Measurements from ENCODE around the gene EN2. TPM values are rescaled to one million over a fixed set of nuclear protein-coding genes. Genes with fewer than 3 reads are reported as not detected.
A peak's percentile ranks its signal among the peaks of the same experiment; 100 is the strongest.

Gene EN2
- polyA plus RNA-seq = not detected
- long read RNA-seq, donor 1 = 0 reads
- long read RNA-seq, donor 2 = 0 reads
- long read RNA-seq, donor 3 = 0 reads
- long read RNA-seq, donor 4 = 0 reads
- long read RNA-seq, donor 5 = 0 reads
- long read RNA-seq, donor 6 = 0 reads
- long read RNA-seq, donor 7 = 0 reads
- long read RNA-seq, donor 8 = 0 reads
- long read RNA-seq, donor 9 = 0 reads
- long read RNA-seq, donor 10 = 0 reads

DNA sequence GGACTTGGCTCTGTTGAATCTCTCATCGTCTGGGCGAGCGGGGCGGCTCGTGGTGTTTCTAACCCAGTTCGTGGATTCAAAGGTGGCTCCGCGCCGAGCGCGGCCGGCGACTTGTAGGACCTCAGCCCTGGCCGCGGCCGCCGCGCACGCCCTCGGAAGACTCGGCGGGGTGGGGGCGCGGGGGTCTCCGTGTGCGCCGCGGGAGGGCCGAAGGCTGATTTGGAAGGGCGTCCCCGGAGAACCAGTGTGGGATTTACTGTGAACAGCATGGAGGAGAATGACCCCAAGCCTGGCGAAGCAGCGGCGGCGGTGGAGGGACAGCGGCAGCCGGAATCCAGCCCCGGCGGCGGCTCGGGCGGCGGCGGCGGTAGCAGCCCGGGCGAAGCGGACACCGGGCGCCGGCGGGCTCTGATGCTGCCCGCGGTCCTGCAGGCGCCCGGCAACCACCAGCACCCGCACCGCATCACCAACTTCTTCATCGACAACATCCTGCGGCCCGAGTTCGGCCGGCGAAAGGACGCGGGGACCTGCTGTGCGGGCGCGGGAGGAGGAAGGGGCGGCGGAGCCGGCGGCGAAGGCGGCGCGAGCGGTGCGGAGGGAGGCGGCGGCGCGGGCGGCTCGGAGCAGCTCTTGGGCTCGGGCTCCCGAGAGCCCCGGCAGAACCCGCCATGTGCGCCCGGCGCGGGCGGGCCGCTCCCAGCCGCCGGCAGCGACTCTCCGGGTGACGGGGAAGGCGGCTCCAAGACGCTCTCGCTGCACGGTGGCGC lies at the start of gene EN2:
Gene EN2 (plus strand): TSS at position 19 of the 767 bp plus-strand sequence. CDS start 249 bp downstream, at position 268.
- DNase-seq = peak in 1 of 2 donors; percentile 48

DNA sequence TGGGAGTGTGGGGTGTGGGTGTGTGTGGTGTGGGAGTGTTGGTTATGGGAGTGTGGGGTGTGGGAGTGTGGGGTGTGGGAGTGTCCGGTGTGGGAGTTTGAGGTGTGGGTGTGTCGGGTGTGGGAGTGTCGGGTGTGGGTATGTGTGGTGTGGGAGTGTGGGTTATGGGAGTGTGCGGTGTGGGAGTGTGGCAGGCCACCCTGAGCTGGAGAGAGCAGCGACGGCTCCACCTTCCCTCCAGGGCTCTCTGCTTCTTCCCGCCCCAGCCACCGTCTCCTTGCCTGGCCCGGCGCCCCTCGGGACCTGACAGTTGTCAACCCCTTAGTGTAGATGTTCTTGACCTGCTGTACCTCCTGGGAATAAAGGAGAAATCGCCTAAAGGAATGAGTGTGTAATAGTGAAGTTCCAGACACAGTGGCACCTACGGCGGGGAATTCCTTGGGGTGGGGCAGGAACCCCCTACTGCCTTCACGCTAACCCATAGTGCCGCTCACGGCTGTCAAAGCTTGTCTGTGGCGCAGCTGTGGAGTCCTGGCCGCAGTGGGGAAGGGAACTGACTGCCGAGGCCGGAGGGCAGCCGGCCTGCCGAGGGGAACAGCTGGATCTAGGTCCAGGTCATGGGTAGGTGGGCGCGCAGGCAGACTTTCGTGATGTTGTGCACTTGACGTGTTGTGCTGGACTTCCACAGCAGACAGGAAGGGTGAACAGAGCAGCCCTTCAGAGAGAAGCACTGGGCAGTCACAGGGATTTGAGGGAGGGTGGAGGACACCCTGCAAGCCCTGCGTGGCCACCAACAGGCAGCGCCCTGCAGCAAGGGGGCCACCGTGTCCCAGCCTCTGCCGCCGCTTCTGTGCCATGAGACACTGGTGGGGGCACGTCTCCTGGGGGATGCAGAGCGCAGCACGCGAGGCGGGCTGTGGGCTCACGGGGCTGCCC lies 49.0 kb upstream of the EN2 start:
- FAIRE-seq = no peak
- H3K27ac ChIP-seq (ENCODE audit: low read depth in 1 of 3, low read length in 2 of 3) = no peak overlapping the region
- WGBS, 3 donors = 31 to 43% (median 40%) methylated on average over 35 to 38 of the region's 38 CpGs

More for the DNA sequence above, at the start of gene EN2:
- no peaks in the 10 kb centered on the region for H3K36me3 ChIP-seq (ENCODE audit: control insufficient read depth in 3 of 3, insufficient read depth in 2 of 3, low read depth in 1 of 3, low read length in 3 of 3)
- WGBS, 3 donors = 1 to 3% (median 2%) methylated on average over 78 to 105 of the region's 105 CpGs
- no peak for FAIRE-seq
- H3K27me3 ChIP-seq (ENCODE audit: control insufficient read depth in 3 of 3, insufficient read depth in 3 of 3, low read length in 3 of 3) = peaks cover 19 to 90% (median 79%) of the 10 kb centered on the region in 3 donors
- peak within 1 kb of the TSS; percentile 5 to 38 (median 27) for H3K4me3 ChIP-seq (ENCODE audit: low read depth in 1 of 3, low read length in 3 of 3)
- H3K4me1 ChIP-seq (ENCODE audit: control insufficient read depth in 3 of 3, insufficient read depth in 2 of 3, low read depth in 1 of 3, low read length in 2 of 3) = peaks cover 0 to 6% (median 2%) of the 10 kb centered on the region in 3 donors
- H3K9me3 ChIP-seq (ENCODE audit: control insufficient read depth in 2 of 2, insufficient read depth in 1 of 2, low read depth in 1 of 2, low read length in 1 of 2) = peaks cover 0 to 4% of the 10 kb centered on the region in 2 donors
- H3K27ac ChIP-seq (ENCODE audit: low read depth in 1 of 3, low read length in 2 of 3) = no peak within 1 kb of the TSS

DNA sequence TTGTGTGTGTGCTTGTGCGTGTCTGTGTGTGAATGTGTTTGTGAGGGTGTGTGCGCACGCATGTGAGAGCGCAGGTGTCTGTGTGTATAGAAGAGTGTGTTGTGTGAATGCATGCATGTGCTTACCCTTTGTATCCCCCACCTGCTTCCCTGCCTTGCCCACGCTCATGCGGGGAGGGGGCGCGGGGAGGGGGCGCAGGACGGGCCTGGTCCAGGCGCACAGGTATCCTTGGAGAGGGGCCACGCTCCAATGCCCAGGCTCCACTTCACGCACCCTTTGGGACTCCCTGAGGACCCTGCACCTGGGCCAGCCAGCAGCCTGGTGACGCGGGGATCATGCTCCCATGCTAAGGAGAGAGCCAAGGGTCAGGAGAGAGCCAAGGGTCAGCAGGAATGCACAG lies 47.9 kb upstream of the EN2 start:
- no peak overlapping the region for H3K4me3 ChIP-seq (ENCODE audit: low read depth in 1 of 3, low read length in 3 of 3)
- H3K4me1 ChIP-seq (ENCODE audit: control insufficient read depth in 3 of 3, insufficient read depth in 2 of 3, low read depth in 1 of 3, low read length in 2 of 3) = no peaks in the 10 kb centered on the region
- no peak for FAIRE-seq
- no peaks in the 10 kb centered on the region for H3K36me3 ChIP-seq (ENCODE audit: control insufficient read depth in 3 of 3, insufficient read depth in 2 of 3, low read depth in 1 of 3, low read length in 3 of 3)
- H3K9me3 ChIP-seq (ENCODE audit: control insufficient read depth in 2 of 2, insufficient read depth in 1 of 2, low read depth in 1 of 2, low read length in 1 of 2) = no peaks in the 10 kb centered on the region
- peaks cover under 1 to 39% (median 17%) of the 10 kb centered on the region in 3 donors for H3K27me3 ChIP-seq (ENCODE audit: control insufficient read depth in 3 of 3, insufficient read depth in 3 of 3, low read length in 3 of 3)
- DNase-seq = no peak
- H3K27ac ChIP-seq (ENCODE audit: low read depth in 1 of 3, low read length in 2 of 3) = no peak overlapping the region
- WGBS, 3 donors = 77 to 86% (median 82%) methylated on average over 11 to 15 of the region's 15 CpGs

More for the DNA sequence above, 49.0 kb upstream of the EN2 start:
- no peak for DNase-seq
- Histone ChIP-seq H3K4me3 (ENCODE audit: low read depth in 1 of 3, low read length in 3 of 3) (no peak overlapping the region), H3K4me1 (ENCODE audit: control insufficient read depth in 3 of 3, insufficient read depth in 2 of 3, low read depth in 1 of 3, low read length in 2 of 3) (no peaks in the 10 kb centered on the region), H3K9me3 (ENCODE audit: control insufficient read depth in 2 of 2, insufficient read depth in 1 of 2, low read depth in 1 of 2, low read length in 1 of 2) (no peaks in the 10 kb centered on the region), H3K36me3 (ENCODE audit: control insufficient read depth in 3 of 3, insufficient read depth in 2 of 3, low read depth in 1 of 3, low read length in 3 of 3) (no peaks in the 10 kb centered on the region), H3K27me3 (ENCODE audit: control insufficient read depth in 3 of 3, insufficient read depth in 3 of 3, low read length in 3 of 3) (peaks cover 7 to 40% (median 17%) of the 10 kb centered on the region in 3 donors)

DNA sequence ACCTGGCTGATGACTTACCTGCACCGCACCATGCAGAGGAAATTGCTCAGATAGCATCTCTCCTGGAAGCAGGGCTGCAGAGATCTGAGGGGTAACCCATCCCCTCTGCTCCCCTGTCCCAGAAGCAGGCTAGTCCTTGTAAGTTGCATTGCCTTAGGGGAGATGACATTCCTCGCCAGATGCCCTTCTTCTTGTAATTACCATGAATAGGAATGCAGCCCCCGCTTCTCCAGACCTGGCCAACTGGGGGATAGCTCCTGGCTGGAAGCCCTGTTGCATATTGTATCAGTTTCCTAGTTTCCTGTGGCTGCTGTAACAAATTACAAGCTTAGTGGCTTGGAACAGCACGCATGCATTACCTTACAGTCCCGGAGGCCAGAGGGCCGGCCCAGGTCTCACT lies 47.5 kb upstream of the EN2 start:
- H3K27me3 ChIP-seq (ENCODE audit: control insufficient read depth in 3 of 3, insufficient read depth in 3 of 3, low read length in 3 of 3) = peaks cover 0 to 38% (median 17%) of the 10 kb centered on the region in 3 donors
- no peak for FAIRE-seq
- H3K27ac ChIP-seq (ENCODE audit: low read depth in 1 of 3, low read length in 2 of 3) = no peak overlapping the region
- no peaks in the 10 kb centered on the region for H3K9me3 ChIP-seq (ENCODE audit: control insufficient read depth in 2 of 2, insufficient read depth in 1 of 2, low read depth in 1 of 2, low read length in 1 of 2)
- no peak overlapping the region for H3K4me3 ChIP-seq (ENCODE audit: low read depth in 1 of 3, low read length in 3 of 3)
- no peaks in the 10 kb centered on the region for H3K4me1 ChIP-seq (ENCODE audit: control insufficient read depth in 3 of 3, insufficient read depth in 2 of 3, low read depth in 1 of 3, low read length in 2 of 3)
- DNase-seq = no peak
- H3K36me3 ChIP-seq (ENCODE audit: control insufficient read depth in 3 of 3, insufficient read depth in 2 of 3, low read depth in 1 of 3, low read length in 3 of 3) = no peaks in the 10 kb centered on the region
- WGBS, 3 donors = 66 to 79% (median 69%) methylated on average over 6 of the region's 6 CpGs

DNA sequence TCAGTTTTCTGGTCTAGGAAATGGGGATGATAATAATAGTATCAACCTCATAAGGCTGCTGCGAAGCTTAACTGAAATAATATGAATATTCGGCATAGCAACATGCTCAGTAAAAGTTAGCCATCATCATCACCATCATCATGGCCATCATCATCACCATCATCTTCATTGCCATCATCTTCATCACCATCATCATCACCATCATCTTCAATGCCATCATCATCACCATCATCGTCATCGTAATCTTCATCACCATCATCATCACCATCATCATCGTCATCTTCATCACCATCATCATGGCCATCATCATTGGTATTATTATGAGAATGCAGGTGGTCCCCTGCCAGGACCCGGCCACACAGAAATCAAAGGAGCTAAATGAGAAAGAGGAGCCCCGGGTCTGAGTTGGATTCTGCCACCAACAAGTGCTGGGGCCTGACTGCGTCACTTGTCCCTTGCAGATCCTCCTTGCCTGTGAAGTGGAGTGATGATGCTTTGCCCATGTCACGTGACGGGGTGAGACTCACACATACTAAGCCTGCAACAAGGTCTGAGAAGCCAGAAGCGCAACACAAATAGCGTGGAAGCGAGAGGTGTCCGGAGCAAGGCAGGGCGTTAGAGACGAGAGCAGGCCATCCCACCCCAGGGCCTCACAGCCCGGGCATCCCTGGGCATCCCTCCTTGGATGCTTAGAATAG lies 46.1 kb upstream of the EN2 start:
- no peaks in the 10 kb centered on the region for H3K4me1 ChIP-seq (ENCODE audit: control insufficient read depth in 3 of 3, insufficient read depth in 2 of 3, low read depth in 1 of 3, low read length in 2 of 3)
- no peak for FAIRE-seq
- DNase-seq = no peak
- H3K27me3 ChIP-seq (ENCODE audit: control insufficient read depth in 3 of 3, insufficient read depth in 3 of 3, low read length in 3 of 3) = peaks cover 0 to 30% (median 12%) of the 10 kb centered on the region in 3 donors
- 87 to 90% (median 90%) methylated on average over 17 of the region's 17 CpGs for WGBS, 3 donors
- H3K9me3 ChIP-seq (ENCODE audit: control insufficient read depth in 2 of 2, insufficient read depth in 1 of 2, low read depth in 1 of 2, low read length in 1 of 2) = no peaks in the 10 kb centered on the region
- no peak overlapping the region for H3K4me3 ChIP-seq (ENCODE audit: low read depth in 1 of 3, low read length in 3 of 3)
- H3K36me3 ChIP-seq (ENCODE audit: control insufficient read depth in 3 of 3, insufficient read depth in 2 of 3, low read depth in 1 of 3, low read length in 3 of 3) = no peaks in the 10 kb centered on the region
- no peak overlapping the region for H3K27ac ChIP-seq (ENCODE audit: low read depth in 1 of 3, low read length in 2 of 3)

DNA sequence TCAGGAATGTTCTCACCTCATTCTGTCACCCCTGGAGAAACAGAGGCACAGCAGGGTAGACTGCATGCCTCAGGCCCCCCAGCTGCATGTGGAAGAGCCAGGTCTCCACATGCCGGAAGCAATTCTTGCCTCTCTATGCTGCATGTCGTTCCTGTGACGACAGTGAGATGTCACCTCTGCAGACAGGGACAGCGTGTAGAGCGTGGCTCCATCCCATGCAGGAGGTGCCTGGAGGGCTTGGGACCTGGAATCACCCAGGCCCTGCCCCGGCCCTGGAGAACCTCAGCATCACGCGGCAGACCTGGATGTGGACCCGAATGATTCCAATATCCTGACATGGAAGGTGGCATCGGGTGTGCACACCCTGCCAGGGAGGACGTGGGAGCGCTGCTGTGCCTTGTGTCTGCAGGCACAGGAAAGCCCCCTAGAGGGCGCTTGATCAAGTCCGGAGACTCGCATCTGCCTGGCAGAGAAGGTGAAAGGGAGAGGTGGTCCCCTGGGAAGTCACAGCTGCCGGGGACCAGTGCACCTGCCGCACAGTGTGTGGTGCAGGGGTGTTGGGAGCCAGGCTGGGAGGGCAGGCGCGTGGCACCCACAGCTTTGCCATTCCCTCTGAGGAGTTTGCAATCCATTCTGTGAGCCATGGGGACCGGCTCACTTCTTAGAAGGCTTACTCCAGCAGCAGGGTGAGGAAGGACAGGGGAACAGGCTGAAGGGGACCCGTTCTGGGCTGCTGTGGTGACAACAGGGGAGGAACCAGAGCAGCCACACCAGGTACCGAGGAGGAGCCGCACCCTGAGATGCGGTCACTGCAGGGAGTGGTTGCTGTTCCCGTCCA lies 45.3 kb upstream of the EN2 start:
- H3K27me3 ChIP-seq (ENCODE audit: control insufficient read depth in 3 of 3, insufficient read depth in 3 of 3, low read length in 3 of 3) = peaks cover 0 to 30% (median 12%) of the 10 kb centered on the region in 3 donors
- H3K4me3 ChIP-seq (ENCODE audit: low read depth in 1 of 3, low read length in 3 of 3) = no peak overlapping the region
- peak; percentile 54 to 68 for DNase-seq
- no peaks in the 10 kb centered on the region for H3K9me3 ChIP-seq (ENCODE audit: control insufficient read depth in 2 of 2, insufficient read depth in 1 of 2, low read depth in 1 of 2, low read length in 1 of 2)
- H3K27ac ChIP-seq (ENCODE audit: low read depth in 1 of 3, low read length in 2 of 3) = no peak overlapping the region
- no peaks in the 10 kb centered on the region for H3K4me1 ChIP-seq (ENCODE audit: control insufficient read depth in 3 of 3, insufficient read depth in 2 of 3, low read depth in 1 of 3, low read length in 2 of 3)
- FAIRE-seq = no peak
- WGBS, 3 donors = 32 to 37% (median 33%) methylated on average over 25 of the region's 25 CpGs
- no peaks in the 10 kb centered on the region for H3K36me3 ChIP-seq (ENCODE audit: control insufficient read depth in 3 of 3, insufficient read depth in 2 of 3, low read depth in 1 of 3, low read length in 3 of 3)

DNA sequence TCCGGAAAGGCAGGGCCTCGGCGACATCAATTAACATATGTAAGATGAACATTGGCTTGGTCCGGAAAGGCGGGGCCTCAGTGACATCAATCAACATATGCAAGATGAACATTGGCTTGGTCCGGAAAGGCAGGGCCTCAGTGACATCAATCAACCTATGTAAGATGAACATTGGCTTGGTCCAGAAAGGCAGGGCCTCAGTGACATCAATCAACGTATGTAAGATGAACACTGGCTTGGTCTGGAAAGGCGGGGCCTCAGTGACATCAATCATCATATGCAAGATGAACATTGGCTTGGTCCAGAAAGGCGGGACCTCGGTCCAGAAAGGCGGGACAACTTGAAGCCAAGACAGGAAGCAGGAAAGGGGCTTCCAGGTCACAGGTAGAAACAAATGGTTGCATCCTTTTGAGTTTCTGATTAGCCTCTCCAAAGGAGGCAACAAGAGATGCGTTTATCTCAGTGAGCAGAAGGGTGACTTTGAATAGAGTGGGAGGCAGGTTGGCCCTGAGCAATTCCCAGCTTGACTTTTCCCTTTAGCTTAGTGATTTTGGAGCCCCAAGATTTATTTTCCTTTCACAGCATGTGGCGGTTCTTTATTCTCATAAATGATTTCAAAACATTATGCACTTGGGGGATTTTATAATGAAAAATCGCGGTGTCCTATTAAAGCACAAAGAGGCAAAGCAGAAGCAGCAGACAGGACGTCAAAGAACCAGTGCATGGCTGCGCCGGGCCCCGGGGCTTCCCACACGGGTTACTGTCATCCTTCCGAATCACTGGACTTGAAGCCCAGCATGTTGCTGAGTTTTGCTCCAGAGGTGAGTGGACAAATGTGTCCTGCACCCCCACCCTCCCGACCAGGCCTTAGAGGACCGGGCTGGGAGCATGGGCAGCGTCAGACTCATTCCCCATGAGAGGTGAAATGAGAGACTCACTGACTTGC lies 43.1 kb upstream of the EN2 start:
- 88 to 89% (median 88%) methylated on average over 24 of the region's 24 CpGs for WGBS, 3 donors
- no peak for FAIRE-seq
- H3K27me3 ChIP-seq (ENCODE audit: control insufficient read depth in 3 of 3, insufficient read depth in 3 of 3, low read length in 3 of 3) = peaks cover 0 to 24% (median 8%) of the 10 kb centered on the region in 3 donors

More for the DNA sequence above, 43.1 kb upstream of the EN2 start:
- Histone ChIP-seq H3K27ac (ENCODE audit: low read depth in 1 of 3, low read length in 2 of 3) (no peak overlapping the region), H3K9me3 (ENCODE audit: control insufficient read depth in 2 of 2, insufficient read depth in 1 of 2, low read depth in 1 of 2, low read length in 1 of 2) (no peaks in the 10 kb centered on the region), H3K4me1 (ENCODE audit: control insufficient read depth in 3 of 3, insufficient read depth in 2 of 3, low read depth in 1 of 3, low read length in 2 of 3) (no peaks in the 10 kb centered on the region), H3K36me3 (ENCODE audit: control insufficient read depth in 3 of 3, insufficient read depth in 2 of 3, low read depth in 1 of 3, low read length in 3 of 3) (no peaks in the 10 kb centered on the region), H3K4me3 (ENCODE audit: low read depth in 1 of 3, low read length in 3 of 3) (no peak overlapping the region)
- no peak for DNase-seq

Data from small intestine (tissue), 16 donors.